ENCODE results near the gene SSBP4. TPM values are rescaled to one million over a fixed set of nuclear protein-coding genes. Genes with fewer than 3 reads are reported as not detected.

Gene SSBP4
- total RNA-seq (2014; rRNA removed; shearing (Covaris generic)) (42.8 and 44.4 TPM in 2 replicates), polyA plus RNA-seq (2016; fragmentation: Nextera tagmentation; extraction: Ambion mirVana) (47.9 and 52.0 TPM in 2 replicates)
- long read RNA-seq, transcript SSBP4-202 (17 exons, 1,721 nt) = major isoform, 10 of 22 reads
- long read RNA-seq, transcript SSBP4-206 (3 exons, 793 nt) = minor isoform, 8 of 22 reads
- long read RNA-seq, partial matches to known transcripts = 3 of 22 reads
- long read RNA-seq, other reads (novel, unspliced or antisense) = 0 of 22 reads

DNA sequence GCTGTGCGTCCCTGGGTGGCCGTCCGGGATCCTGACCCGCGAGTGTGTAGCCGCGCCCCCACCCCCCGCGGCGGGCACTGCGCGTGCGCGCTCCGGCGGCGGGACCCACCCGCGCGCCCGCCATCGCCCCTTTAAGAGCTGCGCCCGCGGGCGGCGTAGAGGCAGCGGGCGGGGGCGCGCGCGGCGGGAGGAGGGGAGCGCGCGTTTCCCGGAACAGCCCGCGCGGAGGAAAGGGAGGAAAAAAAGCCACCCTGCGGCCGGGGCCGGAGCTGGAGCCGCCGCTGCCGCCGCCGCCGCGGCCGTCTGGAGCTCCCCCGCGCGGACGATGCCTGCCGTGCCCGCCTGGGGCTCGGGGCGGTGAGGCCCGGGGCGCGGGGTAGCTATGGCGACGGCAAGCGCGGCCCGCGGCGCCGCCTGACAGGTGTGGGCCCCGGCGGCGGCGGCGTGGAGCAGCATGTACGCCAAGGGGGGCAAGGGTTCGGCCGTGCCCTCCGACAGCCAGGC, at the start of gene SSBP4:
TSS of gene SSBP4 (plus strand) at position 204 of the 504 bp plus-strand sequence. CDS start at position 455, 251 bp downstream.
- peaks cover 42% of the 10 kb centered on the region for H3K4me1 Mint-ChIP-seq

More for the DNA sequence above, at the start of gene SSBP4:
- no peaks in the 10 kb centered on the region for H3K9me3 Mint-ChIP-seq
- no peaks in the 10 kb centered on the region for H3K36me3 Mint-ChIP-seq (ENCODE audit: low read depth)
- peak within 1 kb of the TSS; percentile 77 for H3K4me3 Mint-ChIP-seq
- Histone ChIP-seq H3K36me3 (ENCODE audit: insufficient read depth) (no peaks in the 10 kb centered on the region), H3K79me2 (replicated peaks; ENCODE audit: insufficient read depth) (no peaks in the 10 kb centered on the region), H3K27me3 (ENCODE audit: insufficient read depth) (peaks cover 39% of the 10 kb centered on the region), H3K27ac (ENCODE audit: low read depth) (no peak within 1 kb of the TSS), H3K9me2 (ENCODE audit: insufficient read depth) (no peaks in the 10 kb centered on the region), H3K4me3 (peak within 1 kb of the TSS; percentile 73), H3F3A (replicated peaks; ENCODE audit: low read depth) (peaks cover 24% of the 10 kb centered on the region), H3K4me2 (peak within 1 kb of the TSS; percentile 97), H2AFZ (no peak within 1 kb of the TSS), H4K20me1 (replicated peaks; ENCODE audit: insufficient read depth) (peaks cover 6% of the 10 kb centered on the region; the same call in 1 of the 2 replicates), H3K4me1 (ENCODE audit: insufficient read depth) (peaks cover 15% of the 10 kb centered on the region)
- H3K27ac Mint-ChIP-seq = no peak within 1 kb of the TSS
- ATAC-seq (peak; percentile 3), DNase-seq (ENCODE audit: low spot score) (peak; percentile 88)
- peaks cover 52% of the 10 kb centered on the region for H3K27me3 Mint-ChIP-seq (ENCODE audit: insufficient read depth, low read depth, poor library complexity)
- TF ChIP-seq POLR2AphosphoS5 (IDR thresholded peaks at IDR 0.05; ENCODE audit: low read depth) = no peak
- TF ChIP-seq, protein P1, sequence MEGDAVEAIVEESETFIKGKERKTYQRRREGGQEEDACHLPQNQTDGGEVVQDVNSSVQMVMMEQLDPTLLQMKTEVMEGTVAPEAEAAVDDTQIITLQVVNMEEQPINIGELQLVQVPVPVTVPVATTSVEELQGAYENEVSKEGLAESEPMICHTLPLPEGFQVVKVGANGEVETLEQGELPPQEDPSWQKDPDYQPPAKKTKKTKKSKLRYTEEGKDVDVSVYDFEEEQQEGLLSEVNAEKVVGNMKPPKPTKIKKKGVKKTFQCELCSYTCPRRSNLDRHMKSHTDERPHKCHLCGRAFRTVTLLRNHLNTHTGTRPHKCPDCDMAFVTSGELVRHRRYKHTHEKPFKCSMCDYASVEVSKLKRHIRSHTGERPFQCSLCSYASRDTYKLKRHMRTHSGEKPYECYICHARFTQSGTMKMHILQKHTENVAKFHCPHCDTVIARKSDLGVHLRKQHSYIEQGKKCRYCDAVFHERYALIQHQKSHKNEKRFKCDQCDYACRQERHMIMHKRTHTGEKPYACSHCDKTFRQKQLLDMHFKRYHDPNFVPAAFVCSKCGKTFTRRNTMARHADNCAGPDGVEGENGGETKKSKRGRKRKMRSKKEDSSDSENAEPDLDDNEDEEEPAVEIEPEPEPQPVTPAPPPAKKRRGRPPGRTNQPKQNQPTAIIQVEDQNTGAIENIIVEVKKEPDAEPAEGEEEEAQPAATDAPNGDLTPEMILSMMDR (conservative IDR thresholded peaks at IDR 0.05; ENCODE audit: low read depth in 2 of 2) = peak in 1 of 2 experiments; percentile 39; a peak in 2 of 4 replicates
- TF ChIP-seq EZH2 (IDR thresholded peaks at IDR 0.05; ENCODE audit: low read depth, unreplicated experiment) = no peak
- TF ChIP-seq ZNF114 (CRISPR knock-in tag; IDR thresholded peaks at IDR 0.05) = 0 out of 2 replicates have a peak, but pooled peaks have one; percentile 41
- TF ChIP-seq CREB1 (CRISPR knock-in tag; IDR thresholded peaks at IDR 0.05; ENCODE audit: low read depth) = peak; percentile 56
- TF ChIP-seq, protein P2, sequence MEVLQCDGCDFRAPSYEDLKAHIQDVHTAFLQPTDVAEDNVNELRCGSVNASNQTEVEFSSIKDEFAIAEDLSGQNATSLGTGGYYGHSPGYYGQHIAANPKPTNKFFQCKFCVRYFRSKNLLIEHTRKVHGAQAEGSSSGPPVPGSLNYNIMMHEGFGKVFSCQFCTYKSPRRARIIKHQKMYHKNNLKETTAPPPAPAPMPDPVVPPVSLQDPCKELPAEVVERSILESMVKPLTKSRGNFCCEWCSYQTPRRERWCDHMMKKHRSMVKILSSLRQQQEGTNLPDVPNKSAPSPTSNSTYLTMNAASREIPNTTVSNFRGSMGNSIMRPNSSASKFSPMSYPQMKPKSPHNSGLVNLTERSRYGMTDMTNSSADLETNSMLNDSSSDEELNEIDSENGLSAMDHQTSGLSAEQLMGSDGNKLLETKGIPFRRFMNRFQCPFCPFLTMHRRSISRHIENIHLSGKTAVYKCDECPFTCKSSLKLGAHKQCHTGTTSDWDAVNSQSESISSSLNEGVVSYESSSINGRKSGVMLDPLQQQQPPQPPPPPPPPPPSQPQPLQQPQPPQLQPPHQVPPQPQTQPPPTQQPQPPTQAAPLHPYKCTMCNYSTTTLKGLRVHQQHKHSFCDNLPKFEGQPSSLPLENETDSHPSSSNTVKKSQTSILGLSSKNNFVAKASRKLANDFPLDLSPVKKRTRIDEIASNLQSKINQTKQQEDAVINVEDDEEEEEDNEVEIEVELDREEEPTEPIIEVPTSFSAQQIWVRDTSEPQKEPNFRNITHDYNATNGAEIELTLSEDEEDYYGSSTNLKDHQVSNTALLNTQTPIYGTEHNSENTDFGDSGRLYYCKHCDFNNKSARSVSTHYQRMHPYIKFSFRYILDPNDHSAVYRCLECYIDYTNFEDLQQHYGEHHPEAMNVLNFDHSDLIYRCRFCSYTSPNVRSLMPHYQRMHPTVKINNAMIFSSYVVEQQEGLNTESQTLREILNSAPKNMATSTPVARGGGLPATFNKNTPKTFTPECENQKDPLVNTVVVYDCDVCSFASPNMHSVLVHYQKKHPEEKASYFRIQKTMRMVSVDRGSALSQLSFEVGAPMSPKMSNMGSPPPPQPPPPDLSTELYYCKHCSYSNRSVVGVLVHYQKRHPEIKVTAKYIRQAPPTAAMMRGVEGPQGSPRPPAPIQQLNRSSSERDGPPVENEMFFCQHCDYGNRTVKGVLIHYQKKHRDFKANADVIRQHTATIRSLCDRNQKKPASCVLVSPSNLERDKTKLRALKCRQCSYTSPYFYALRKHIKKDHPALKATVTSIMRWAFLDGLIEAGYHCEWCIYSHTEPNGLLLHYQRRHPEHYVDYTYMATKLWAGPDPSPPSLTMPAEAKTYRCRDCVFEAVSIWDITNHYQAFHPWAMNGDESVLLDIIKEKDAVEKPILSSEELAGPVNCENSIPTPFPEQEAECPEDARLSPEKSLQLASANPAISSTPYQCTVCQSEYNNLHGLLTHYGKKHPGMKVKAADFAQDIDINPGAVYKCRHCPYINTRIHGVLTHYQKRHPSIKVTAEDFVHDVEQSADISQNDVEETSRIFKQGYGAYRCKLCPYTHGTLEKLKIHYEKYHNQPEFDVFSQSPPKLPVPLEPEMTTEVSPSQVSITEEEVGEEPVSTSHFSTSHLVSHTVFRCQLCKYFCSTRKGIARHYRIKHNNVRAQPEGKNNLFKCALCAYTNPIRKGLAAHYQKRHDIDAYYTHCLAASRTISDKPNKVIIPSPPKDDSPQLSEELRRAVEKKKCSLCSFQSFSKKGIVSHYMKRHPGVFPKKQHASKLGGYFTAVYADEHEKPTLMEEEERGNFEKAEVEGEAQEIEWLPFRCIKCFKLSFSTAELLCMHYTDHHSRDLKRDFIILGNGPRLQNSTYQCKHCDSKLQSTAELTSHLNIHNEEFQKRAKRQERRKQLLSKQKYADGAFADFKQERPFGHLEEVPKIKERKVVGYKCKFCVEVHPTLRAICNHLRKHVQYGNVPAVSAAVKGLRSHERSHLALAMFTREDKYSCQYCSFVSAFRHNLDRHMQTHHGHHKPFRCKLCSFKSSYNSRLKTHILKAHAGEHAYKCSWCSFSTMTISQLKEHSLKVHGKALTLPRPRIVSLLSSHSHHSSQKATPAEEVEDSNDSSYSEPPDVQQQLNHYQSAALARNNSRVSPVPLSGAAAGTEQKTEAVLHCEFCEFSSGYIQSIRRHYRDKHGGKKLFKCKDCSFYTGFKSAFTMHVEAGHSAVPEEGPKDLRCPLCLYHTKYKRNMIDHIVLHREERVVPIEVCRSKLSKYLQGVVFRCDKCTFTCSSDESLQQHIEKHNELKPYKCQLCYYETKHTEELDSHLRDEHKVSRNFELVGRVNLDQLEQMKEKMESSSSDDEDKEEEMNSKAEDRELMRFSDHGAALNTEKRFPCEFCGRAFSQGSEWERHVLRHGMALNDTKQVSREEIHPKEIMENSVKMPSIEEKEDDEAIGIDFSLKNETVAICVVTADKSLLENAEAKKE (CRISPR knock-in tag; IDR thresholded peaks at IDR 0.05) = no peak
- TF ChIP-seq EZH2phosphoT487 (IDR thresholded peaks at IDR 0.05; ENCODE audit: unreplicated experiment) = no peak
